A549 (cell line): Measurements from ENCODE around the gene ZNF385A.

ENCODE experiments used
- ESRRA ChIP-seq: fragments of 150-350 bp; IDR thresholded peaks from 2 replicates; pipeline ENCODE4 v1.6.1; 2014; ENCODE audit warnings: mild to moderate bottlenecking, low read length, borderline replicate concordance
- RCOR1 ChIP-seq: fragments of 150-350 bp; IDR thresholded peaks from 2 replicates; pipeline ENCODE4 v1.6.1; 2014; ENCODE audit warnings: antibody characterized with exemption, low read length, low read depth
- TF ChIP-seq, protein P1 (sequence below): fragments of >200 bp; sonication (Bioruptor Twin); formaldehyde crosslinking; IDR thresholded peaks from 3 replicates; pipeline ENCODE4 v1.5.1; 2016
- TF ChIP-seq, protein P2 (sequence below): IDR thresholded peaks from 2 replicates; pipeline ENCODE4 v1.6.1; 2012
- TF ChIP-seq, protein P3 (sequence below): fragments of 200-600 bp; sonication (generic); IDR thresholded peaks from 2 replicates; pipeline ENCODE4 v1.6.1; 2016; ENCODE audit warnings: antibody characterized with exemption, mild to moderate bottlenecking, moderate library complexity
- TF ChIP-seq, protein P4 (sequence below): fragments of 250-450 bp; sonication (Bioruptor Pico); IDR thresholded peaks from 2 replicates; pipeline ENCODE4 v1.5.0; 2021; ENCODE audit warnings: mild to moderate bottlenecking, moderate library complexity, borderline replicate concordance

DNA sequence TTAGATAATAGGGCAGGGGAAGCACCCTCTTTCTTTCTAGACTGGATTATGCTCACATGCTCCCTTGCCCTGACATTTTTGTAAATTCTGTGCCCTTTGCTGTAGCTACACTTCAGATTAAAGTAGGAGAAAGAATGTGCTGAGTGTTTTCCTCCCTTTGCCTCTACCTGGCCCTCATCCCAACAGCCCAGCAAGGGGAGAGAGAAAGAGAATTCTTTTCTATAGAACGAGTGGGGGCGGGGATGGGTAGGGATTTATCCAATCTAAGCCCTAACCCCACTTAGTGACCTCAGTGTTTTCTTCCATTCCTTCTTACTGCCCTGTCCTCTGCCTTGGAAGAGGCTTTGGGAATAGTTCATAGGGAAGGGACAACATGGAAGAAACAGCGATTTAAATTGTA lies 33.8 kb downstream of the ZNF385A start:
- TF ChIP-seq, protein P1, sequence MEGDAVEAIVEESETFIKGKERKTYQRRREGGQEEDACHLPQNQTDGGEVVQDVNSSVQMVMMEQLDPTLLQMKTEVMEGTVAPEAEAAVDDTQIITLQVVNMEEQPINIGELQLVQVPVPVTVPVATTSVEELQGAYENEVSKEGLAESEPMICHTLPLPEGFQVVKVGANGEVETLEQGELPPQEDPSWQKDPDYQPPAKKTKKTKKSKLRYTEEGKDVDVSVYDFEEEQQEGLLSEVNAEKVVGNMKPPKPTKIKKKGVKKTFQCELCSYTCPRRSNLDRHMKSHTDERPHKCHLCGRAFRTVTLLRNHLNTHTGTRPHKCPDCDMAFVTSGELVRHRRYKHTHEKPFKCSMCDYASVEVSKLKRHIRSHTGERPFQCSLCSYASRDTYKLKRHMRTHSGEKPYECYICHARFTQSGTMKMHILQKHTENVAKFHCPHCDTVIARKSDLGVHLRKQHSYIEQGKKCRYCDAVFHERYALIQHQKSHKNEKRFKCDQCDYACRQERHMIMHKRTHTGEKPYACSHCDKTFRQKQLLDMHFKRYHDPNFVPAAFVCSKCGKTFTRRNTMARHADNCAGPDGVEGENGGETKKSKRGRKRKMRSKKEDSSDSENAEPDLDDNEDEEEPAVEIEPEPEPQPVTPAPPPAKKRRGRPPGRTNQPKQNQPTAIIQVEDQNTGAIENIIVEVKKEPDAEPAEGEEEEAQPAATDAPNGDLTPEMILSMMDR, result no peak
- TF ChIP-seq, protein P2, sequence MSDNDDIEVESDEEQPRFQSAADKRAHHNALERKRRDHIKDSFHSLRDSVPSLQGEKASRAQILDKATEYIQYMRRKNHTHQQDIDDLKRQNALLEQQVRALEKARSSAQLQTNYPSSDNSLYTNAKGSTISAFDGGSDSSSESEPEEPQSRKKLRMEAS, result no peak
- TF ChIP-seq ESRRA (no peak), RCOR1 (no peak)
- TF ChIP-seq, protein P3, sequence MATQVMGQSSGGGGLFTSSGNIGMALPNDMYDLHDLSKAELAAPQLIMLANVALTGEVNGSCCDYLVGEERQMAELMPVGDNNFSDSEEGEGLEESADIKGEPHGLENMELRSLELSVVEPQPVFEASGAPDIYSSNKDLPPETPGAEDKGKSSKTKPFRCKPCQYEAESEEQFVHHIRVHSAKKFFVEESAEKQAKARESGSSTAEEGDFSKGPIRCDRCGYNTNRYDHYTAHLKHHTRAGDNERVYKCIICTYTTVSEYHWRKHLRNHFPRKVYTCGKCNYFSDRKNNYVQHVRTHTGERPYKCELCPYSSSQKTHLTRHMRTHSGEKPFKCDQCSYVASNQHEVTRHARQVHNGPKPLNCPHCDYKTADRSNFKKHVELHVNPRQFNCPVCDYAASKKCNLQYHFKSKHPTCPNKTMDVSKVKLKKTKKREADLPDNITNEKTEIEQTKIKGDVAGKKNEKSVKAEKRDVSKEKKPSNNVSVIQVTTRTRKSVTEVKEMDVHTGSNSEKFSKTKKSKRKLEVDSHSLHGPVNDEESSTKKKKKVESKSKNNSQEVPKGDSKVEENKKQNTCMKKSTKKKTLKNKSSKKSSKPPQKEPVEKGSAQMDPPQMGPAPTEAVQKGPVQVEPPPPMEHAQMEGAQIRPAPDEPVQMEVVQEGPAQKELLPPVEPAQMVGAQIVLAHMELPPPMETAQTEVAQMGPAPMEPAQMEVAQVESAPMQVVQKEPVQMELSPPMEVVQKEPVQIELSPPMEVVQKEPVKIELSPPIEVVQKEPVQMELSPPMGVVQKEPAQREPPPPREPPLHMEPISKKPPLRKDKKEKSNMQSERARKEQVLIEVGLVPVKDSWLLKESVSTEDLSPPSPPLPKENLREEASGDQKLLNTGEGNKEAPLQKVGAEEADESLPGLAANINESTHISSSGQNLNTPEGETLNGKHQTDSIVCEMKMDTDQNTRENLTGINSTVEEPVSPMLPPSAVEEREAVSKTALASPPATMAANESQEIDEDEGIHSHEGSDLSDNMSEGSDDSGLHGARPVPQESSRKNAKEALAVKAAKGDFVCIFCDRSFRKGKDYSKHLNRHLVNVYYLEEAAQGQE, result no peak
- TF ChIP-seq, protein P4, sequence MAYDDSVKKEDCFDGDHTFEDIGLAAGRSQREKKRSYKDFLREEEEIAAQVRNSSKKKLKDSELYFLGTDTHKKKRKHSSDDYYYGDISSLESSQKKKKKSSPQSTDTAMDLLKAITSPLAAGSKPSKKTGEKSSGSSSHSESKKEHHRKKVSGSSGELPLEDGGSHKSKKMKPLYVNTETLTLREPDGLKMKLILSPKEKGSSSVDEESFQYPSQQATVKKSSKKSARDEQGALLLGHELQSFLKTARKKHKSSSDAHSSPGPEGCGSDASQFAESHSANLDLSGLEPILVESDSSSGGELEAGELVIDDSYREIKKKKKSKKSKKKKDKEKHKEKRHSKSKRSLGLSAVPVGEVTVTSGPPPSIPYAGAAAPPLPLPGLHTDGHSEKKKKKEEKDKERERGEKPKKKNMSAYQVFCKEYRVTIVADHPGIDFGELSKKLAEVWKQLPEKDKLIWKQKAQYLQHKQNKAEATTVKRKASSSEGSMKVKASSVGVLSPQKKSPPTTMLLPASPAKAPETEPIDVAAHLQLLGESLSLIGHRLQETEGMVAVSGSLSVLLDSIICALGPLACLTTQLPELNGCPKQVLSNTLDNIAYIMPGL (CRISPR knock-in tag), result no peak
